GM13977 (cell line): ENCODE measurements around the gene SBK2.

Experiments
- DNase-seq: peaks from one replicate; pipeline ENCODE4 v3.0.0; 2012; ENCODE audit warnings: low spot score
- in situ Hi-C: fragments of 300-500 bp; cut with MboI; formaldehyde crosslinking; loops from one replicate; pipeline ENCODE4 v1.12.0; 2022; ENCODE audit warnings: low sequenced_read_pairs, low pct_unique_long_range_greater_than_20kb, mixed read lengths, inconsistent platforms; ENCODE audit not compliant: unreplicated experiment
- TF ChIP-seq, protein P1 (sequence below): IDR thresholded peaks from 2 replicates; pipeline ENCODE4 v1.5.1; 2012; ENCODE audit warnings: mild to moderate bottlenecking, control low read depth; ENCODE audit not compliant: insufficient read depth; ENCODE audit errors: extremely low read depth, missing control alignments

SBK2 gene

DNA sequence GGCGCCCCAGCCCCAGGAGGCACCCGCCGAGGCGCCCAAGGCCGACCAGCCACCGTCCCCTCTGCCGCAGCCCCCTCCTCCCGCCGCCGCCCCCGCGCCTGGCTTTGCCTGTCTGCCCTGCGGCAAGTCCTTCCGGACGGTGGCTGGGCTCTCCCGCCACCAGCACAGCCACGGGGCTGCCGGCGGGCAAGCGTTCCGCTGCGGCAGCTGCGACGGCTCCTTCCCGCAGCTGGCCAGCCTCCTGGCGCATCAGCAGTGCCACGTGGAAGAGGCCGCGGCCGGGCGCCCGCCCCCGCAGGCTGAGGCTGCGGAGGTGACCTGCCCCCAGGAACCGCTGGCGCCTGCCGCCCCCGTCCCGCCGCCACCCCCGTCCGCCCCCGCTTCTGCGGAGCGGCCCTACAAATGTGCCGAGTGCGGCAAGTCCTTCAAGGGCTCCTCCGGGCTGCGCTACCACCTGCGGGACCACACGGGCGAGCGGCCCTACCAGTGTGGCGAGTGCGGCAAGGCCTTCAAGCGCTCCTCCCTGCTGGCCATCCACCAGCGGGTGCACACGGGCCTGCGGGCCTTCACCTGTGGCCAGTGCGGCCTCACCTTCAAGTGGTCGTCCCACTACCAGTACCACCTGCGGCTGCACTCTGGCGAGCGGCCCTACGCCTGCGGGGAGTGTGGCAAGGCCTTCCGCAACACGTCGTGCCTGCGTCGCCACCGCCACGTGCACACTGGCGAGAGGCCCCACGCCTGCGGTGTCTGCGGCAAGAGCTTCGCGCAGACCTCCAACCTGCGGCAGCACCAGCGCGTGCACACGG is 54.6 kb downstream of the SBK2 start:
- no peak for DNase-seq
- TF ChIP-seq, protein P1, sequence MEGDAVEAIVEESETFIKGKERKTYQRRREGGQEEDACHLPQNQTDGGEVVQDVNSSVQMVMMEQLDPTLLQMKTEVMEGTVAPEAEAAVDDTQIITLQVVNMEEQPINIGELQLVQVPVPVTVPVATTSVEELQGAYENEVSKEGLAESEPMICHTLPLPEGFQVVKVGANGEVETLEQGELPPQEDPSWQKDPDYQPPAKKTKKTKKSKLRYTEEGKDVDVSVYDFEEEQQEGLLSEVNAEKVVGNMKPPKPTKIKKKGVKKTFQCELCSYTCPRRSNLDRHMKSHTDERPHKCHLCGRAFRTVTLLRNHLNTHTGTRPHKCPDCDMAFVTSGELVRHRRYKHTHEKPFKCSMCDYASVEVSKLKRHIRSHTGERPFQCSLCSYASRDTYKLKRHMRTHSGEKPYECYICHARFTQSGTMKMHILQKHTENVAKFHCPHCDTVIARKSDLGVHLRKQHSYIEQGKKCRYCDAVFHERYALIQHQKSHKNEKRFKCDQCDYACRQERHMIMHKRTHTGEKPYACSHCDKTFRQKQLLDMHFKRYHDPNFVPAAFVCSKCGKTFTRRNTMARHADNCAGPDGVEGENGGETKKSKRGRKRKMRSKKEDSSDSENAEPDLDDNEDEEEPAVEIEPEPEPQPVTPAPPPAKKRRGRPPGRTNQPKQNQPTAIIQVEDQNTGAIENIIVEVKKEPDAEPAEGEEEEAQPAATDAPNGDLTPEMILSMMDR = no peak
- in situ Hi-C loops = no loop called here

DNA sequence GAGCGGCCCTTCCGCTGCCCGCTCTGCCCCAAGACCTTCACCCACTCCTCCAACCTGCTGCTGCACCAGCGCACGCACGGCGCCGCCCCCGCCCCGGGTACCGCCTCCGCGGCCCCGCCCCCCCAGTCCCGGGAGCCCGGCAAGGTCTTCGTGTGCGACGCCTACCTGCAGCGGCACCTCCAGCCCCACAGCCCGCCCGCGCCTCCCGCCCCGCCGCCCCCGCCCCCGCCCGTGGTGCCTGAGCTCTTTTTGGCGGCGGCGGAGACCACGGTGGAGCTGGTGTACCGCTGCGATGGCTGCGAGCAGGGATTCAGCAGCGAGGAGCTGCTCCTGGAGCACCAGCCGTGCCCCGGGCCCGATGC is 55.2 kb downstream of the SBK2 start:
- TF ChIP-seq, protein P1 = no peak
- in situ Hi-C loops = no loop called here
- DNase-seq = no peak

DNA sequence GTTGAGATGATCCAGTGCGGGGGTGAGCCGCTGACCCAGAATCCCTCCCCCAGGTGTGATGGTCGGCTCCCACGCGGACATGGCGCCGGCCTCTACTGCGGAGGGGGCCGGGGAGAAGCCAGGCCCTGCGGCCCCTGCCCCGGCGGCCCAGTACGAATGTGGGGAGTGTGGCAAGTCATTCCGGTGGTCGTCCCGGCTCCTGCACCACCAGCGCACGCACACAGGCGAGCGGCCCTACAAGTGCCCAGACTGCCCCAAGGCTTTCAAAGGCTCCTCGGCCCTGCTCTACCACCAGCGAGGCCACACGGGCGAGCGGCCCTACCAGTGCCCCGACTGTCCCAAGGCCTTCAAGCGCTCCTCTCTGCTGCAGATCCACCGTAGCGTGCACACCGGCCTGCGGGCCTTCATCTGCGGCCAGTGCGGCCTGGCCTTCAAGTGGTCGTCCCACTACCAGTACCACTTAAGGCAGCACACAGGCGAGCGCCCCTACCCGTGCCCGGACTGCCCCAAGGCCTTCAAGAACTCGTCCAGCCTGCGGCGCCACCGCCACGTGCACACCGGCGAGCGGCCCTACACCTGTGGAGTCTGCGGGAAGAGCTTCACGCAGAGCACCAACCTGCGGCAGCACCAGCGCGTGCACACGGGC is 55.7 kb downstream of the SBK2 start:
- DNase-seq = no peak
- TF ChIP-seq, protein P1 = no peak
- in situ Hi-C loops = no loop called here

DNA sequence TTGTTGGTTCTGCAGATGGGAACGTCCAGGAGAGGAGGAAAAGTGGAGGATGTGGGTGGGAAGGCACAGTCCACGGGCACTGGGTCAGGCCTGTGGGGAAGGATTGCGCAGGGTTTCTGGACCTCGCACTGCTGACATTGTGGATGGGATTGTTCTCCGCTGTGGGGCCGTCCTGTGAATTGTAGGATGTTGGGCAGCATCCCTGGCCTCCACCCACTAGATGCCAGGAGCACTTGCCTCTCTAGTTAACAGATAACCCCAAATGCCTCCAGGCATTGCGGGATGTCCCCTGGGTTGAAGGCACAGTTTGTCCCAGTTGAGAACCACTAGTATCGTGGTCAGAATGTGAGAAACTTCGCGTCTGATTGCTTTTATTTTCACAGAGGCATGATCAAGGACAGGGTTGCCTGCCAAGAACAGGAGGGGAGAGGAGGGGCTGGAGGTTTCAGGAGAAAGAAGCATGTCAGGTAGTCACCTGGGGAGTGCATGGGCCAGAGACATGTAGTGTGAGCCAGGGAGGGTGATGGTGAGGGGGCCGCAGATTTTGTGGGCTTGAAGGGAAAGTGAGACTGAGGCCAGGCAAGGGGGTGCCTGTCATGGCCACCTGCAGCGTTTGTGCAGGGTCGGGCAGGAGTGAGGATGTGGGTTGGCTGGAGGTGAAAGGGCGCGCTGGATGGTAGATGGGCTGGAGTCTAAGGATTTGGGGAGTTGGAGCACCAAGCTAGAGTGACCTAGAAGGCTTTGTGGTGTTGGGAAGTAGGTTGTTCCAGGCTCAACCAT is 57.3 kb downstream of the SBK2 start:
- TF ChIP-seq, protein P1 = no peak
- in situ Hi-C loops = no loop called here
- DNase-seq = no peak

DNA sequence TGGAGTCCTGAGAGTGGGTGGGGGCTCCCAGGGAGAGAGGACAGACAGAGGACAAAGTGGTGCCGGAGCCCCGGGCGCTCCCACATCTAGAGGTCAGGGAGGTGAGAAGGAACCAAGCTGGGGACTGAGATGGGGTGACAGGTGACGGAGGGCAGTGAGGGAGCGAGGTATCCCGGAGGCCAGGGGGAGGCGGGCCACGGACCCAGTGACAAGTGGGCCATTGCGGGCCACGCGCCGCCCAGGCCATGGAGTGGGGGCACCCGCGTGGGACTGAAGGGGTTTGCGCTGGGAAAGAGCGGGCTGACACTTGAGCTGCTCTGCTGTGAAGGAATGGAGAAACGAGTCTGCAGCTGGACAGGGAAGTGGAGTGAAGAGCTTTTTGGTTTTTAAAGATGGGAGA is 57.9 kb downstream of the SBK2 start:
- in situ Hi-C loops = no loop called here
- no peak for DNase-seq
- TF ChIP-seq, protein P1 = no peak
